Fibroblast of pulmonary artery (primary cell): Measurements from ENCODE around the gene CD81.

ENCODE experiments used
- DNase-seq: peaks from one replicate; pipeline ENCODE4 v3.0.0-alpha.2; 2010; ENCODE audit warnings: low read depth
- H3K4me3 ChIP-seq: replicated peaks from 2 replicates; pipeline ENCODE4 v1.5.1; 2011; ENCODE audit warnings: low read depth, mild to moderate bottlenecking, control low read depth, low read length, moderate library complexity
- TF ChIP-seq, protein P1 (sequence below): IDR thresholded peaks from 2 replicates; pipeline ENCODE4 v1.5.1; 2011; ENCODE audit warnings: mild to moderate bottlenecking, control low read depth, low read length, inconsistent platforms; ENCODE audit errors: missing control alignments

The CD81 gene

DNA sequence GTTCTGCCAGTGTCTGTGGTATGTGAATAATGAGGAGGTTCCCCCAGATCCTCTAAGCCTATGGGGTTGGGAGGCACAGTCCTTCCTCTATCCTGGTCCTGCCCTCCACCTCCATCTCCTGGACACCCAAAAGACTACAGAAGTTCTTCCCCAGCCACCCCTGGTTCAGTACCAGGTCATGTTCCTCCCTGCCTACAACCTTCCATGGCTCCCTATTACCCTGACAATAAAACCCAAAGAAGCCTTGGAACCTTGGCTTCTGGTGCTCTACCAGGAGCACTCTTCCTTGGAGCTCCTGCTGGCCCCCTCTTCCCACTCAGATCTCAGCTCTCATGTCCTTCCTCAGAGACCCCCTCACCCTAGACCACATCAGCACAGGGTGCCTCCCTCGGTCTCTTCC is 54.3 kb downstream of the CD81 start:
- H3K4me3 ChIP-seq, result no peak overlapping the region
- DNase-seq, result no peak
- TF ChIP-seq, protein P1, sequence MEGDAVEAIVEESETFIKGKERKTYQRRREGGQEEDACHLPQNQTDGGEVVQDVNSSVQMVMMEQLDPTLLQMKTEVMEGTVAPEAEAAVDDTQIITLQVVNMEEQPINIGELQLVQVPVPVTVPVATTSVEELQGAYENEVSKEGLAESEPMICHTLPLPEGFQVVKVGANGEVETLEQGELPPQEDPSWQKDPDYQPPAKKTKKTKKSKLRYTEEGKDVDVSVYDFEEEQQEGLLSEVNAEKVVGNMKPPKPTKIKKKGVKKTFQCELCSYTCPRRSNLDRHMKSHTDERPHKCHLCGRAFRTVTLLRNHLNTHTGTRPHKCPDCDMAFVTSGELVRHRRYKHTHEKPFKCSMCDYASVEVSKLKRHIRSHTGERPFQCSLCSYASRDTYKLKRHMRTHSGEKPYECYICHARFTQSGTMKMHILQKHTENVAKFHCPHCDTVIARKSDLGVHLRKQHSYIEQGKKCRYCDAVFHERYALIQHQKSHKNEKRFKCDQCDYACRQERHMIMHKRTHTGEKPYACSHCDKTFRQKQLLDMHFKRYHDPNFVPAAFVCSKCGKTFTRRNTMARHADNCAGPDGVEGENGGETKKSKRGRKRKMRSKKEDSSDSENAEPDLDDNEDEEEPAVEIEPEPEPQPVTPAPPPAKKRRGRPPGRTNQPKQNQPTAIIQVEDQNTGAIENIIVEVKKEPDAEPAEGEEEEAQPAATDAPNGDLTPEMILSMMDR, result no peak

DNA sequence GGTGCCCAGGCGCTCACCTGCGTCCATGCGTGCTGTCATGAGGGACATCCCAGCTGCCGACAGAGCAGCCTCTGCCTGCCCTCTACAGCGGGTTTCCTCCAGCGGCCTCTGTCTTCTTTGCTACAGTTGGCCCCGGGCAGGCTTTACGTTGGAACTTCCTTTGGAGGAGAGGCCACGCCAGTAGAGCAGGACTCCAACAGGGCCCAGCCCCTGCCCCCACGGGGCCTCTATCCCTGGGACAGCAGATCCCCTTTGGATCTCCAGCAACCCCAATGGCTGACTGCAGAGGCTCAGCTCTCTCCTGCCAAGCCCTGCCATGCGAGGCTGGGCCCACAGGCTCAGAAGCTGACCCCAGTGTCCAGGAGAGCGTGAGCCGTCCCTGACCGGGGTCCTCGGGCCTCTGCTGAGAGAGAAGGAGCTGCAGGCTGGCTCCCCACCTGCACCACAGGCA is 55.1 kb downstream of the CD81 start:
- DNase-seq, result no peak
- TF ChIP-seq, protein P1, result no peak
- H3K4me3 ChIP-seq, result no peak overlapping the region

DNA sequence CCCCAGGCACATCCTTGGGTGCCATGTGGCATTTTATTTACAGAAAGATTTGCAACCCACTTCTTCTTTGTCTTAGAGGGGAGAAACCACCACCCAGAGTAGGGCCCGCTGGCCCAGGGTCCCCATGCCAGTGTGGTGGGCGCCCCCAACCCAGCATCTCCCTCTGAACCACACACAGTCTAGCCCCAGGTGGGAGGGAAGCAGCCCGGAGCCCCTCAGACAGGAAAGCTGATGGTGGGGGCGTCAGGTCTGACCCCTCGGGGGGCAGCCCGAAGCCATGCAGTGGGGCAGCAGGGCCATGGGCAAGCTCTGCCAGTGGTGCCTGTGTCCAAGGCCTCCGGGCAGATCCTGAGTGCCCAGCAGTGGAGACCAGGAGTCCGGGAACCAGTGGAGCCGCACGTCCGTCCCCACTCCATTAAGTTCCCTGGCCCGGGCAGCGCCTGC is 55.5 kb downstream of the CD81 start:
- DNase-seq, result no peak
- H3K4me3 ChIP-seq, result no peak overlapping the region
- TF ChIP-seq, protein P1, result no peak

DNA sequence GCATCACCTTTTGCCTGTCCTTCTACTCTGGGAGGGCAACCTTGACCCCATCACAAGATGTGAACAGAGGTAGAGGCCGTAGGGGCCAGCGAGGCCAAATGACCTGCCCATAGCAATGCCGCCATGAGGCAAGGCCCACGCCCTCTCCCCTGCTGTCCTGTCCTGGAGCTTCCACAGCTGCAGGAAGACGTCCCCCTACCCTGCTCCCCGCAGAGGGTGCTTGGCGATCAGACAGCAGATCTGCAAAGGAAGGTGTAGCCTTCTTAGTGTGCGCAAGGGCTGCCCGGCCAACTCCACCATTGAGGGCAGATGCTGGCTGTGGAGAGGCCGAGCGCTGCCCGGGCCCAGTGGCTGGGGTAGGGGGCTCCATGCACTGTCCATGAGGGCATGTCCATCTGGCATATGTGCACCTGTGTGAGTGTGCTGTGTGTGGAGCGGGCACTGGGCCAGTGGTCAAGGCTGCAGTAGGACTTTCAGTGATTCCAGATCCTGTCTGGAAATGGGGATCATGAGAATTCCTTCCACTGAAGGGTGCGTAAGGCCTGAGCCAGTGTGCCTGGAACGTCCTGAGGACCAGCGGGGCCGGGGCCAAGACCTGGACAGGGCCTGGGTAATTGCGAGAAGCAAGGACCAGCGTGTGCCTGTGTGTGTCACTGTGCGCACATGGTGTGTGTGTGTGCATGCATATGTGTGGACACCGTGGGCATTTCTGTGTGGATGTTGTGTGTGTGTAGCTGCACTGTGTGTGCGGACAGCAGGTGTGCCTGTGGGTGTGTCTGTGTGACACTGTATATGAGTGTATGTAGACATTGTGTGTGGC is 56.2 kb downstream of the CD81 start:
- no peak overlapping the region for H3K4me3 ChIP-seq
- no peak for DNase-seq
- TF ChIP-seq, protein P1, result no peak

DNA sequence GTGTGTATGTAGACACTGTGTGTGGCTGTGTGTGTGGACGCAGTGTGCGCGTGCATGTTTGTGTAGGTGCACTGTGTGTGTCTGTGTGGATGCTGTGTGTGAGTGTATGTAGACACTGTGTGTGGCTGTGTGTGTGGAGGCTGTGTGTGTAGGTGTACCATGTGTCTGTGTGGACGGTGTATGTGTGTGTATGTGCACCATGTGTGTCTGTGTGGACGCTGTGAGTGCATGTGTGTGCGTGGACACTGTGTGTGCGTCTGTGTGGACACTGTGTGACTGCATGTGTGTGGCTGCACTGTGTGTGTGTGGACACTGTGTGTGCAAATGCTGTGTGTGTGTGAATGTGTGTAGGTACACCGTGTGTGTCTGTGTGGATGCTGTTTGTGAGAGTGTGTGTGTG is 56.9 kb downstream of the CD81 start:
- no peak overlapping the region for H3K4me3 ChIP-seq
- DNase-seq, result no peak
- TF ChIP-seq, protein P1, result no peak

DNA sequence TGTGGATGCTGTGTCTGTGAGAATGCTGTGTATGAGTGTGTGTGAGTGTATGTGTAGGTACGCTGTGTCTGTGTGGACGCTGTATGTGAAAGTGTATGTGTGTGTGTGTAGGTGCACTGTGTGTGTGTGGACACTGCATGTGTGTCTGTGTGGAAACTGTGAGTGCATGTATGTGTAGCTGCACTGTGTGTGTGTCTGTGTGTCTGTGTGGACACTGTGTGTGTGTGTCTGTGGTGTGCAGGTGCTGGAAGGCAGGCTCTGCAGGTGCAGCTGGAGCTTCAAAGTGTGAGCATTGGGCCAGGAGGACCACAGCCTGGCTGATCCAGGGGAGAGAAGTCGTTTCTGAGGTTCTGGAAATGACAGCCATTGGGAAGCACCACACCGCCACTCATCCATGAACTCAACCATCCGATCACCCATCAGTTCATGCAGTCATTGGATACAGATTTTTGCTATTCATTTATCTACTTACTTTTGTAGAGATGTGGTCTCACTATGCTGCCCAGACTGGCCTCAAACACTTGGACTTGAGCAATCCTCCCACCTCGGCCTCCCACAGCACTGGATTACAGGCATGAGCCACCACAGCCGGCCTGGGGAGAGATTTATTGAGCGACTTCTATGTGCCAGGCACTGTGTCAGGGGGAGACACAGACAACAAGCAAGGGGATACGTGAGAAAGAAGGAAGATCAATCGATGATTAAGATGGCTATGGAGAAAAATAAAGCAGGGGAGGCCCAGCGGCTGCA is 57.6 kb downstream of the CD81 start:
- TF ChIP-seq, protein P1, result no peak
- H3K4me3 ChIP-seq, result no peak overlapping the region
- DNase-seq, result no peak
